Measurements from ENCODE around the gene RRP15.

- TF ChIP-seq, protein P1, sequence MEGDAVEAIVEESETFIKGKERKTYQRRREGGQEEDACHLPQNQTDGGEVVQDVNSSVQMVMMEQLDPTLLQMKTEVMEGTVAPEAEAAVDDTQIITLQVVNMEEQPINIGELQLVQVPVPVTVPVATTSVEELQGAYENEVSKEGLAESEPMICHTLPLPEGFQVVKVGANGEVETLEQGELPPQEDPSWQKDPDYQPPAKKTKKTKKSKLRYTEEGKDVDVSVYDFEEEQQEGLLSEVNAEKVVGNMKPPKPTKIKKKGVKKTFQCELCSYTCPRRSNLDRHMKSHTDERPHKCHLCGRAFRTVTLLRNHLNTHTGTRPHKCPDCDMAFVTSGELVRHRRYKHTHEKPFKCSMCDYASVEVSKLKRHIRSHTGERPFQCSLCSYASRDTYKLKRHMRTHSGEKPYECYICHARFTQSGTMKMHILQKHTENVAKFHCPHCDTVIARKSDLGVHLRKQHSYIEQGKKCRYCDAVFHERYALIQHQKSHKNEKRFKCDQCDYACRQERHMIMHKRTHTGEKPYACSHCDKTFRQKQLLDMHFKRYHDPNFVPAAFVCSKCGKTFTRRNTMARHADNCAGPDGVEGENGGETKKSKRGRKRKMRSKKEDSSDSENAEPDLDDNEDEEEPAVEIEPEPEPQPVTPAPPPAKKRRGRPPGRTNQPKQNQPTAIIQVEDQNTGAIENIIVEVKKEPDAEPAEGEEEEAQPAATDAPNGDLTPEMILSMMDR (conservative IDR thresholded peaks at IDR 0.05; ENCODE audit: low read depth, low read length): no peak
- TF ChIP-seq EZH2 (IDR thresholded peaks at IDR 0.05; ENCODE audit: borderline replicate concordance, low read depth, low read length, poor library complexity, severe bottlenecking): no peak
Measured at GRCh38 chr1:218273762-218274479, 11.2 kb upstream of the RRP15 start.

Data from A673 (cell line).